Astrocyte (in vitro differentiated cells and primary cell): Measurements from ENCODE around the gene SERPINB3. TPM values are rescaled to one million over a fixed set of nuclear protein-coding genes. Genes with fewer than 3 reads are reported as not detected.

Source experiments
- DNase-seq: peaks from one replicate; pipeline ENCODE4 v3.0.0-alpha.2; 2010; ENCODE audit warnings: low read depth
- FAIRE-seq: peaks from 2 replicates; lab custom pipeline; 2011; peaks lifted over from hg19 to GRCh38; lab: Jason Lieb, UNC
- H2AFZ ChIP-seq: 2 replicates; pipeline ENCODE4 v1.6.0; 2012; ENCODE audit warnings: low read depth, low read length, inconsistent platforms
- H3K27ac ChIP-seq: 2 replicates; pipeline ENCODE4 v1.5.1; 2011; ENCODE audit warnings: low read depth, low read length, inconsistent platforms
- H3K27me3 ChIP-seq: 2 replicates; pipeline ENCODE4 v1.6.0; 2011; ENCODE audit warnings: low read length, inconsistent platforms; ENCODE audit not compliant: insufficient read depth
- H3K36me3 ChIP-seq: 2 replicates; pipeline ENCODE4 v1.5.1; 2011; ENCODE audit warnings: low read length, inconsistent platforms; ENCODE audit not compliant: insufficient read depth
- H3K4me1 ChIP-seq: 2 replicates; pipeline ENCODE4 v1.5.1; 2011; ENCODE audit warnings: low read length, inconsistent platforms; ENCODE audit not compliant: insufficient read depth
- H3K4me2 ChIP-seq: 2 replicates; pipeline ENCODE4 v1.6.0; 2012; ENCODE audit warnings: low read length, inconsistent platforms
- H3K4me3 ChIP-seq: 2 replicates; pipeline ENCODE4 v1.5.1; 2011; ENCODE audit warnings: low read depth, mild to moderate bottlenecking, low read length, inconsistent platforms; ENCODE audit not compliant: insufficient read depth
- H3K79me2 ChIP-seq: 2 replicates; pipeline ENCODE4 v1.6.0; 2012; ENCODE audit warnings: mild to moderate bottlenecking, low read length, inconsistent platforms; ENCODE audit not compliant: insufficient read depth
- H3K9ac ChIP-seq: 2 replicates; pipeline ENCODE4 v1.6.0; 2012; ENCODE audit warnings: mild to moderate bottlenecking, low read length, inconsistent platforms
- H3K9me3 ChIP-seq: 2 replicates; pipeline ENCODE4 v1.5.1; 2012; ENCODE audit warnings: low read depth, mild to moderate bottlenecking, low read length, inconsistent platforms; ENCODE audit not compliant: insufficient read depth
- H4K20me1 ChIP-seq: 2 replicates; pipeline ENCODE4 v1.6.0; 2012; ENCODE audit warnings: low read length, inconsistent platforms; ENCODE audit not compliant: insufficient read depth
- H3K27ac Mint-ChIP-seq: one replicate; pipeline ENCODE4 v1.8.0; 2021; ENCODE audit warnings: mild to moderate bottlenecking, mixed read lengths; ENCODE audit not compliant: unreplicated experiment
- H3K27me3 Mint-ChIP-seq: one replicate; pipeline ENCODE4 v1.8.0; 2021; ENCODE audit warnings: low read depth, mixed read lengths; ENCODE audit not compliant: unreplicated experiment
- H3K36me3 Mint-ChIP-seq: one replicate; pipeline ENCODE4 v1.8.0; 2021; ENCODE audit warnings: low read depth, mixed read lengths; ENCODE audit not compliant: unreplicated experiment
- H3K4me1 Mint-ChIP-seq: one replicate; pipeline ENCODE4 v1.8.0; 2021; ENCODE audit warnings: low read depth, mixed read lengths; ENCODE audit not compliant: unreplicated experiment
- H3K4me3 Mint-ChIP-seq: one replicate; pipeline ENCODE4 v1.8.0; 2021; ENCODE audit warnings: mild to moderate bottlenecking, moderate library complexity, mixed read lengths; ENCODE audit not compliant: unreplicated experiment
- H3K9me3 Mint-ChIP-seq: one replicate; pipeline ENCODE4 v1.8.0; 2021; ENCODE audit warnings: mild to moderate bottlenecking, mixed read lengths; ENCODE audit not compliant: unreplicated experiment
- EZH2 ChIP-seq: IDR thresholded peaks from 2 replicates; pipeline ENCODE4 v1.6.1; 2012; ENCODE audit warnings: mild to moderate bottlenecking, low read length, inconsistent platforms; ENCODE audit not compliant: insufficient read depth
- total RNA-seq: library from RNA; stranded (reverse); gene quantifications from 2 replicates; pipeline ENCODE4 v1.2.1, GENCODE V29; 2021
- TF ChIP-seq, protein P1 (sequence below): IDR thresholded peaks from 2 replicates; pipeline ENCODE4 v1.5.1; 2011; ENCODE audit warnings: low read depth, mild to moderate bottlenecking, inconsistent platforms, low read length, moderate library complexity; ENCODE audit not compliant: insufficient read depth

The SERPINB3 gene
- total RNA-seq, 1 donor from 2014 or later: not detected

- FAIRE-seq: no peak
These were observed 35.3 kb downstream of the SERPINB3 start for GRCh38 chr18:63626431-63626830.

GRCh38 chr18:63624863-63625262 is 36.8 kb downstream of the SERPINB3 start:
- Mint-ChIP-seq H3K27me3 (no peaks in the 10 kb centered on the region), H3K27ac (no peak overlapping the region), H3K36me3 (no peaks in the 10 kb centered on the region), H3K4me3 (no peak overlapping the region), H3K4me1 (no peaks in the 10 kb centered on the region), H3K9me3 (peaks cover 39% of the 10 kb centered on the region)
- Histone ChIP-seq H3K4me2 (no peak overlapping the region), H3K36me3 (no peaks in the 10 kb centered on the region), H3K27me3 (no peaks in the 10 kb centered on the region), H3K79me2 (no peaks in the 10 kb centered on the region), H3K4me1 (no peaks in the 10 kb centered on the region), H2AFZ (no peak overlapping the region), H3K9ac (no peak overlapping the region), H3K9me3 (peaks cover 7% of the 10 kb centered on the region), H3K27ac (no peak overlapping the region), H3K4me3 (no peak overlapping the region), H4K20me1 (no peaks in the 10 kb centered on the region)
- no peak for TF ChIP-seq EZH2
- TF ChIP-seq, protein P1, sequence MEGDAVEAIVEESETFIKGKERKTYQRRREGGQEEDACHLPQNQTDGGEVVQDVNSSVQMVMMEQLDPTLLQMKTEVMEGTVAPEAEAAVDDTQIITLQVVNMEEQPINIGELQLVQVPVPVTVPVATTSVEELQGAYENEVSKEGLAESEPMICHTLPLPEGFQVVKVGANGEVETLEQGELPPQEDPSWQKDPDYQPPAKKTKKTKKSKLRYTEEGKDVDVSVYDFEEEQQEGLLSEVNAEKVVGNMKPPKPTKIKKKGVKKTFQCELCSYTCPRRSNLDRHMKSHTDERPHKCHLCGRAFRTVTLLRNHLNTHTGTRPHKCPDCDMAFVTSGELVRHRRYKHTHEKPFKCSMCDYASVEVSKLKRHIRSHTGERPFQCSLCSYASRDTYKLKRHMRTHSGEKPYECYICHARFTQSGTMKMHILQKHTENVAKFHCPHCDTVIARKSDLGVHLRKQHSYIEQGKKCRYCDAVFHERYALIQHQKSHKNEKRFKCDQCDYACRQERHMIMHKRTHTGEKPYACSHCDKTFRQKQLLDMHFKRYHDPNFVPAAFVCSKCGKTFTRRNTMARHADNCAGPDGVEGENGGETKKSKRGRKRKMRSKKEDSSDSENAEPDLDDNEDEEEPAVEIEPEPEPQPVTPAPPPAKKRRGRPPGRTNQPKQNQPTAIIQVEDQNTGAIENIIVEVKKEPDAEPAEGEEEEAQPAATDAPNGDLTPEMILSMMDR: no peak
- FAIRE-seq (no peak), DNase-seq (no peak)

More at GRCh38 chr18:63626431-63626830, 35.3 kb downstream of the SERPINB3 start:
- H3K9me3 Mint-ChIP-seq: peaks cover 39% of the 10 kb centered on the region
- no peaks in the 10 kb centered on the region for H3K27me3 Mint-ChIP-seq
- no peak overlapping the region for H3K27ac ChIP-seq
- no peaks in the 10 kb centered on the region for H3K4me1 Mint-ChIP-seq
- DNase-seq: no peak
- H4K20me1 ChIP-seq: no peaks in the 10 kb centered on the region
- no peak overlapping the region for H3K9ac ChIP-seq
- no peak overlapping the region for H3K4me3 Mint-ChIP-seq
- no peak overlapping the region for H3K4me3 ChIP-seq
- no peaks in the 10 kb centered on the region for H3K36me3 Mint-ChIP-seq
- H3K4me2 ChIP-seq: no peak overlapping the region
- H3K27me3 ChIP-seq: no peaks in the 10 kb centered on the region
- no peaks in the 10 kb centered on the region for H3K79me2 ChIP-seq
- H3K9me3 ChIP-seq: peaks cover 7% of the 10 kb centered on the region
- no peak overlapping the region for H3K27ac Mint-ChIP-seq
- H2AFZ ChIP-seq: no peak overlapping the region
- no peak for TF ChIP-seq EZH2
- TF ChIP-seq, protein P1: no peak
- H3K36me3 ChIP-seq: no peaks in the 10 kb centered on the region
- no peaks in the 10 kb centered on the region for H3K4me1 ChIP-seq

- H3K27ac Mint-ChIP-seq: no peak overlapping the region
- DNase-seq (no peak), FAIRE-seq (no peak)
- H3K4me1 ChIP-seq: no peaks in the 10 kb centered on the region
- no peaks in the 10 kb centered on the region for H3K36me3 ChIP-seq
- H3K79me2 ChIP-seq: no peaks in the 10 kb centered on the region
- H3K4me3 ChIP-seq: no peak overlapping the region
- TF ChIP-seq, protein P1: no peak
- no peak for TF ChIP-seq EZH2
- no peaks in the 10 kb centered on the region for H3K27me3 Mint-ChIP-seq
- no peak overlapping the region for H2AFZ ChIP-seq
- no peak overlapping the region for H3K4me3 Mint-ChIP-seq
- H3K9ac ChIP-seq: no peak overlapping the region
- H3K36me3 Mint-ChIP-seq: no peaks in the 10 kb centered on the region
- H3K9me3 Mint-ChIP-seq: peaks cover 14% of the 10 kb centered on the region
- H3K4me2 ChIP-seq: no peak overlapping the region
- H3K27me3 ChIP-seq: no peaks in the 10 kb centered on the region
- peaks cover 4% of the 10 kb centered on the region for H3K9me3 ChIP-seq
- H4K20me1 ChIP-seq: no peaks in the 10 kb centered on the region
- no peak overlapping the region for H3K27ac ChIP-seq
- no peaks in the 10 kb centered on the region for H3K4me1 Mint-ChIP-seq
These were observed 42.0 kb downstream of the SERPINB3 start for GRCh38 chr18:63619661-63620060.
